C4-2B (cell line): ENCODE measurements around the gene SYNDIG1.

Experiments used
- H3K27ac ChIP-seq: fragments of 450-650 bp; 2 replicates; pipeline ENCODE4 v1.5.1; 2017
- ZFX ChIP-seq: fragments of 450-650 bp; IDR thresholded peaks from 2 replicates; pipeline ENCODE4 v1.6.1; 2017
- TF ChIP-seq, protein P1 (sequence below): fragments of 450-650 bp; conservative IDR thresholded peaks from 2 replicates; pipeline ENCODE4 v1.5.1; 2017; ENCODE audit warnings: mild to moderate bottlenecking

Gene SYNDIG1

DNA sequence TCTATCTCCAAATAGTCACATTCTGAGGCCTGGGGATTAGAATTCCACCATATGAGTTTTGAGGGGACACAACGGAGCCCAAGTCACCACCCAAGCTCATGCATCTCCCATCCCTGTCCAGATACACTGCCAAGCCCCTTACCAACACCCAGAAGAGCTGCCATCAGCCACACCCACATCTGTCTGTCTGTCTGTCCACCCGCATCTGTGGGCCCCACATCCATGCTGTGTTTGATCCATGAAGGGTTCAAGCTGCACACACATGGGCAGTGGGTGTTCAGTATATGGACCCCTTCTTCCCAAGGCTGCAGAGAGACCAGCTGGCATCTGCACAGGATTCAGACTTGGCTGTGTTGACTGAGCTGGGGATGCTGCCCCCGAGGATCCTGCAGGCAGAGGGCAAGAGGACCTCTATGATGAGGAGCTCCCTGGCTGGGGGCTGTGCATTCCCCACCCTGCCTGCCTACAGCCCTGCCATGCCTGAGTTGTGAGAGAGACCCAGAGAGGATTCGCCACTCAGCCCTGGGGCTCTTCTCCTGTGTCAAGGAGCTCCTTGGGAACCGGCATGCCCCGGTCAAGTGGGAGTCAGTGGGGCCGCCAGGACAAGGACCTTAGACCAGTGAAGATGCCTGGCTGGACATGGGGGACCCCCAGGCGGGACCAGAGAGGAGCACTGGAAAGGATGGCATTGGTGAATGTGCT, 206.4 kb downstream of the SYNDIG1 start:
- TF ChIP-seq, protein P1, sequence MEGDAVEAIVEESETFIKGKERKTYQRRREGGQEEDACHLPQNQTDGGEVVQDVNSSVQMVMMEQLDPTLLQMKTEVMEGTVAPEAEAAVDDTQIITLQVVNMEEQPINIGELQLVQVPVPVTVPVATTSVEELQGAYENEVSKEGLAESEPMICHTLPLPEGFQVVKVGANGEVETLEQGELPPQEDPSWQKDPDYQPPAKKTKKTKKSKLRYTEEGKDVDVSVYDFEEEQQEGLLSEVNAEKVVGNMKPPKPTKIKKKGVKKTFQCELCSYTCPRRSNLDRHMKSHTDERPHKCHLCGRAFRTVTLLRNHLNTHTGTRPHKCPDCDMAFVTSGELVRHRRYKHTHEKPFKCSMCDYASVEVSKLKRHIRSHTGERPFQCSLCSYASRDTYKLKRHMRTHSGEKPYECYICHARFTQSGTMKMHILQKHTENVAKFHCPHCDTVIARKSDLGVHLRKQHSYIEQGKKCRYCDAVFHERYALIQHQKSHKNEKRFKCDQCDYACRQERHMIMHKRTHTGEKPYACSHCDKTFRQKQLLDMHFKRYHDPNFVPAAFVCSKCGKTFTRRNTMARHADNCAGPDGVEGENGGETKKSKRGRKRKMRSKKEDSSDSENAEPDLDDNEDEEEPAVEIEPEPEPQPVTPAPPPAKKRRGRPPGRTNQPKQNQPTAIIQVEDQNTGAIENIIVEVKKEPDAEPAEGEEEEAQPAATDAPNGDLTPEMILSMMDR: no peak
- no peak for TF ChIP-seq ZFX
- H3K27ac ChIP-seq: no peak overlapping the region

DNA sequence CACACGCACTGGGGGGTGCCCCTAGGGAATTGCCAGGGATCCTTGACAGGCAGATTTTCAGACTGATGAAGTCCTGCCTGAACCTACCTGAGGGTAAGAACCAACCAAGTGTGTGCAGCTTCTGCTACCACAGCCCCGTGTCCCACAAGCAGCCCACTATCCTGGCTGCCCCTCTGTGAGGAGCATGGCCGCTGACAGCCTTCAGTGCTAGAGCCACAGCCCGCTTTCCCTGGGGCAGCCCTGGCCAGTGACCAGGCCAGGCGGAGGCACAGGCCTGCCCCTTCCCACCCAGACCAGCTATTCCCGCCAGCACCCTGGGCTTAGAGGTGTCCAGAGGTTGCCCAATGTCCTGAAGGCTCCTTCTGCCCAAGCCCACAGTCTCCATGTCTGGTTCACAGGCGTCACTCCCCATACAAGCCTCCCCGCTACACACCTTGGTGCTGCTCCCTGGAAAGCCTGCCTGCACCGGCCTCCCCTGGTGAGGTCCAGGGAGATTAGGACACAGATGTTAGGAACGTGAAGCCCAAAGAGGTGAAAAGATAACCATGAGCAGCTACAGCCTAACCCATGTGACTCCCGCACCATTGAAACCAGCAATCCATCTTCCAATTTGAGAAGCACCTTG, 207.0 kb downstream of the SYNDIG1 start:
- no peak overlapping the region for H3K27ac ChIP-seq
- TF ChIP-seq, protein P1: no peak
- no peak for TF ChIP-seq ZFX

DNA sequence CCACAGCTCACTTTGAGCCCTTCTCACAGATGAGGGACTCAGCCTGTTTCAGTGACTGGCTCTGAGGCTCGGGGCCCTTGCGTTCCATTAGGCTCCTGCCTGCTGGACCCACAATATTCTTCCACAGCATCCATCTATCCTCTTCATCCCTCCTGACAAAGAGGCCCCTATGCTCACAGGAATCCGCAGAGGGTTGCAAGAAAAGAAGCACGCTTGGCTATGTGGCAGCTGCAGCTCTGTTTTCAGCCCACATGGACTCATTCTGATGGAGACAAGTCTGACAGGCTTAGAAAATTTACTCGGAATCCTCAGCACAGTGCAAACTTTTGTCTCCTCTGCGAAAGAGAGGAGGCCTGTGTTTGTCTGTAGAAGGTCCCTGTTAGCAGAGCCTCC, 207.5 kb downstream of the SYNDIG1 start:
- TF ChIP-seq, protein P1: no peak
- TF ChIP-seq ZFX: no peak

DNA sequence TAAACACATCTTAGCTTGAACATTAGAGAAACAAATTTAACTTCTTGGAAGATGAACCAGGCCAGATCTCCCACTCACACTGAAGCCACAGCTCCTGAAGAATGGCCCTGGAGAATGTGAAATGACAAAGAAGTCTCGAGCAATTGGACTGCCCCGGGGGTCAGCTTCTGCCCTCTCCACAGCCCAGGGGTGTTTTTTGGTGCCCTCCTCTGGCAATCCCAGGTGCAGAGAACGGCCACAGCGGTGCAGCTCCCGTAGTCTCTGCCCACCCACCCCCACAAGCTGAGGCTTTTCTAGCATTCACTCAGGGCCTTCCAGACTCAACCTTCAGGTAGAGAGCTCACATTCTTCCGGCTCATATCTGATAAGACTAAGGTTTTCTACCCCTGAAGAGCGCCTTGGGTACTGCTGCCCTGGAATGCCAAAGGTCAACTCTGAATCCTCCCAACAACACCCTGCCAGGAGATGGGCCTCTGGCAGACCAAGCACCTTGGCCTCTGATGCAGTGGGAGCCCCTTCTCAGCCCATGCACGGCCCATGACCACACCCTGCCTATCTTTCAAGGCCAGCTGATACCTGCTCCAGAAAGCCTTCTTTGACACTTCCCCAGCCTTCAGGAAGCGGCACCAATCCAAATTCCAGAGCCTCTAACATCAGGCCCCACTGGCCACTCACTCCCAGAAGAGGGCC, 208.3 kb downstream of the SYNDIG1 start:
- no peak for TF ChIP-seq ZFX
- TF ChIP-seq, protein P1: no peak
- H3K27ac ChIP-seq: no peak overlapping the region

More for the DNA sequence above, 207.5 kb downstream of the SYNDIG1 start:
- no peak overlapping the region for H3K27ac ChIP-seq

DNA sequence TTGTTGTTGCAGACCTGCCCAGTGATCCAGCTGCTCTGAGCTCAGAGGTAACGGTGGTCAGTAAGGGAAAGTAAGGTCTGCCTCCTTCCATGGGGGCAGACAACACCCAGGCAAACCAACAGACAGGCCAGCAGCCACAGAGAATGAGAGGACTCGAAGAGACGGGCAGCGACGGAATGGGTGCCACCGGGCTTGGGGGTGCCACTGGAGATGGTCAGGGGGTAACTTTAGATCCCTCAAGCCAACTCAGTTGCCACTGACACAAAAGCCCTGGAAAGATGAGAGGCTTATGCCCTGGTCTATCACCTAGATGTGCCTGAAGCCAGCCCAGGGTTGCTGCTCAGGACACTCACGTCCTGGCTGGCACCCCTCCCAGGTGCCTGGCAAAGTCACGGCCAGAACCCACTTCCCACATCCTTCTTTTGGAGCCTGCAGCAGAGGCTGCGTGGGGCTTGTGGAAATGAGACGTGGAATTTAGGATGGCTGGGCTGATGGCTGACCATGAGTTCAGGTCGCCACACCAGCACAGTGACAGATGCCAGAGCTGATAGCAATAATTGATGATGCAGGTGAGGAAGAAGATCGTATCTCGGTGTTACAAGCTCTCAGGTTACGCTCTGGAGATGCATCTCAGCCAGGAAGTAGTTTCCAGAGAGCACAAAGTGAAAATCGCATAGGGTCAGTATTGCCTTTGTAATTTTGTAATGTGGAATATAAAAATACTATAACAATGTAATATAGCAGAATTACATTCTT, 209.1 kb downstream of the SYNDIG1 start:
- TF ChIP-seq, protein P1: no peak
- TF ChIP-seq ZFX: no peak
- no peak overlapping the region for H3K27ac ChIP-seq

DNA sequence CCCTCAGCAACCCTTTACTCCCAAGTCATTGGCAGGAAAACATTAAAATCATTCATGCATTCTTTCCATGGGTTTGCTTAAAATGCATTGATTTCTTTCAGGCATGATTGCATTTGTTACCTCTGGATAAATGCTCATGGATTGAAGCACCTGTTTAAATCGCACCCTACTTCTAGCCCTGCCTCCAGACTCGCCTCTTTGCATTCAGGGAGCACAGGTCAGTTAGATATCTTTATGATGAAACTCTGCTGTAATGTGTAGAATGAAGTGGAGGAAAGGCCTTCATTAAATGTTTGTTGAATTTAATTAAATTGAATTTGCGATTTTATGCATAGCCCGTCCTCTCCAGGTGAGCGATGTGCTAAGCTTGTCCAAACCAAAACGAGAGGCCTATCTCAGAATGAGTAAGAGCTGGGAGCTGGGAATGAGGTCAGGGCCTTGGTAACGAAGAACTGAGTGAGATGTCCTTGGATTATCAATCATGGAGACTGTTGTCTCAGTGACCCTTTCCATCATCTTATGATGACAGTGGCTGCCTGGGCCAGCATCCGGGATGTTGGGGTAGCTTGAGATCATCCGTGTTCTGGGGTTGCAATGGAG, 210.1 kb downstream of the SYNDIG1 start:
- no peak for TF ChIP-seq ZFX
- TF ChIP-seq, protein P1: no peak
- no peak overlapping the region for H3K27ac ChIP-seq
